PC-3 (cell line): ENCODE data around the gene PTPRA. TPM values are rescaled to one million over a fixed set of nuclear protein-coding genes. Genes with fewer than 3 reads are reported as not detected.

Experiments used
- ATAC-seq: fragments of 200-7000 bp; cut with Tn5 transposase; 2 replicates; pipeline ENCODE4 v1.9.1; 2020; ENCODE audit warnings: mild to moderate bottlenecking, moderate library complexity
- BruUV-seq: library from RNA; stranded (reverse); fragments of 400-500 nt; replicated peaks from 2 replicates; lab custom pipeline; 2021; lab: Mats Ljungman, UMichigan
- CTCF ChIA-PET: fragments of 300-600 bp; sonication (Branson Sonifier 250); formaldehyde crosslinking; loops from one replicate; lab custom pipeline; 2022; ENCODE audit warnings: antibody characterized with exemption; lab: Charles Lee
- POLR2A ChIA-PET: fragments of 300-600 bp; sonication (Branson Sonifier 250); formaldehyde crosslinking; loops from one replicate; lab custom pipeline; 2022; ENCODE audit warnings: antibody characterized with exemption; ENCODE audit not compliant: unreplicated experiment; lab: Charles Lee
- DNase-seq: peaks from one replicate; pipeline ENCODE4 v3.0.0-alpha.2; 2015
- H2AFZ ChIP-seq: fragments of 300-600 bp; sonication (generic); 2 replicates; pipeline ENCODE4 v1.6.0; 2016; ENCODE audit warnings: antibody characterized with exemption, low read length
- H3F3A ChIP-seq: fragments of 300-600 bp; sonication (generic); one replicate; pipeline ENCODE4 v1.6.0; 2017; ENCODE audit warnings: antibody characterized with exemption, low read length, control low read depth, mild to moderate bottlenecking; ENCODE audit not compliant: unreplicated experiment
- H3K27ac ChIP-seq: fragments of 300-600 bp; sonication (generic); 2 replicates; pipeline ENCODE4 v1.5.1; 2016; ENCODE audit warnings: mild to moderate bottlenecking, low read length
- H3K27me3 ChIP-seq: fragments of 300-600 bp; sonication (generic); 2 replicates; pipeline ENCODE4 v1.6.1; 2016; ENCODE audit warnings: low read length, mixed read lengths
- H3K36me3 ChIP-seq: fragments of 300-600 bp; sonication (generic); 2 replicates; pipeline ENCODE4 v1.6.1; 2016; ENCODE audit warnings: low read depth, mixed run types, low read length, mixed read lengths
- H3K4me1 ChIP-seq: fragments of 300-600 bp; sonication (generic); 2 replicates; pipeline ENCODE4 v1.5.1; 2016; ENCODE audit warnings: low read length; ENCODE audit not compliant: insufficient read depth
- H3K4me2 ChIP-seq: fragments of 300-600 bp; sonication (generic); 2 replicates; pipeline ENCODE4 v1.6.0; 2016; ENCODE audit warnings: low read length
- H3K4me3 ChIP-seq: fragments of 300-600 bp; sonication (generic); 2 replicates; pipeline ENCODE4 v1.5.1; 2016; ENCODE audit warnings: mild to moderate bottlenecking, low read length, mixed read lengths
- H3K79me2 ChIP-seq: fragments of 300-600 bp; sonication (generic); 2 replicates; pipeline ENCODE4 v1.6.1; 2017; ENCODE audit warnings: low read length, mixed read lengths
- H3K9ac ChIP-seq: fragments of 300-600 bp; sonication (generic); 2 replicates; pipeline ENCODE4 v1.6.0; 2016; ENCODE audit warnings: mild to moderate bottlenecking, low read length
- H3K9me2 ChIP-seq: fragments of 300-600 bp; sonication (generic); replicated peaks from 2 replicates; pipeline ENCODE4 v1.6.1; 2016; ENCODE audit warnings: mixed run types, low read length, mixed read lengths
- H3K9me3 ChIP-seq: fragments of 300-600 bp; sonication (generic); 2 replicates; pipeline ENCODE4 v1.6.1; 2016; ENCODE audit warnings: low read length, mixed read lengths
- H4K20me1 ChIP-seq: fragments of 300-600 bp; sonication (generic); 2 replicates; pipeline ENCODE4 v1.6.1; 2016; ENCODE audit warnings: low read length, mixed read lengths
- CTCF ChIP-seq: fragments of 300-600 bp; sonication (generic); conservative IDR thresholded peaks from 2 replicates; pipeline ENCODE4 v1.5.1; 2017; ENCODE audit warnings: antibody characterized with exemption, low read depth, mild to moderate bottlenecking, low read length
- EZH2 ChIP-seq: fragments of 300-600 bp; sonication (generic); IDR thresholded peaks from one replicate; pipeline ENCODE4 v1.6.1; 2017; ENCODE audit warnings: antibody characterized with exemption, mild to moderate bottlenecking, low read length; ENCODE audit not compliant: unreplicated experiment
- EZH2phosphoT487 ChIP-seq: fragments of 300-600 bp; sonication (generic); IDR thresholded peaks from 2 replicates; pipeline ENCODE4 v1.6.1; 2018; ENCODE audit warnings: mild to moderate bottlenecking, antibody characterized with exemption, low read length, borderline replicate concordance
- intact Hi-C: fragments of 100-400 bp; cut with micrococcal nuclease; formaldehyde crosslinking; loops from 2 replicates; pipeline ENCODE4 v1.9.0; 2023
- total RNA-seq: library from RNA; depleted of rRNA; stranded (reverse); fragments of >200 nt; gene quantifications from 2 replicates; pipeline ENCODE4 v1.2.3, GENCODE V29; 2014

PTPRA gene
- total RNA-seq, 1 experiment from 2014 or later: 35.0 TPM

- Histone ChIP-seq H3K79me2 (no peaks in the 10 kb centered on the region), H3K4me2 (no peak overlapping the region), H3K4me1 (peaks cover 25% of the 10 kb centered on the region), H3K9me2 (no peaks in the 10 kb centered on the region), H3K9me3 (no peaks in the 10 kb centered on the region), H3K9ac (no peak overlapping the region), H3K27me3 (no peaks in the 10 kb centered on the region), H3K27ac (no peak overlapping the region), H2AFZ (no peak overlapping the region), H4K20me1 (no peaks in the 10 kb centered on the region), H3F3A (no peaks in the 10 kb centered on the region), H3K36me3 (no peaks in the 10 kb centered on the region), H3K4me3 (no peak overlapping the region)
- intact Hi-C loops: no loop called here
- TF ChIP-seq EZH2phosphoT487 (no peak), EZH2 (no peak), CTCF (no peak)
- ATAC-seq: no peak
- DNase-seq: no peak
- POLR2A ChIA-PET: no interaction called here
- no TSS peak for BruUV-seq
- CTCF ChIA-PET: no interaction called here
Measured at GRCh38 chr20:2866236-2866635, 7.0 kb upstream of the PTPRA start.

GRCh38 chr20:2867081-2867864 lies 6.0 kb upstream of the PTPRA start:
- BruUV-seq: no TSS peak
- H3K4me3 ChIP-seq: no peak overlapping the region
- H2AFZ ChIP-seq: no peak overlapping the region
- no peaks in the 10 kb centered on the region for H3K27me3 ChIP-seq
- peaks cover 26% of the 10 kb centered on the region for H3K4me1 ChIP-seq
- H3K4me2 ChIP-seq: no peak overlapping the region
- H3K36me3 ChIP-seq: no peaks in the 10 kb centered on the region
- no peaks in the 10 kb centered on the region for H4K20me1 ChIP-seq
- H3K27ac ChIP-seq: no peak overlapping the region
- no peak for ATAC-seq
- CTCF ChIA-PET: no interaction called here
- no peak overlapping the region for H3K9ac ChIP-seq
- no peak for DNase-seq
- H3K9me2 ChIP-seq: no peaks in the 10 kb centered on the region
- no peaks in the 10 kb centered on the region for H3K9me3 ChIP-seq
- no peaks in the 10 kb centered on the region for H3K79me2 ChIP-seq
- H3F3A ChIP-seq: no peaks in the 10 kb centered on the region
- TF ChIP-seq EZH2 (no peak), EZH2phosphoT487 (no peak), CTCF (no peak)
- intact Hi-C loops: no loop called here
- POLR2A ChIA-PET: no interaction called here

- Histone ChIP-seq H3K9ac (no peak overlapping the region), H3K4me1 (peaks cover 34% of the 10 kb centered on the region), H3K27me3 (no peaks in the 10 kb centered on the region), H3K9me2 (no peaks in the 10 kb centered on the region), H3F3A (no peaks in the 10 kb centered on the region), H3K4me2 (no peak overlapping the region), H4K20me1 (0 out of 2 replicates have a peak, but pooled peaks cover 5% of the 10 kb centered on the region), H3K9me3 (no peaks in the 10 kb centered on the region), H2AFZ (no peak overlapping the region), H3K79me2 (peaks cover 9% of the 10 kb centered on the region), H3K27ac (no peak overlapping the region), H3K4me3 (no peak overlapping the region), H3K36me3 (no peaks in the 10 kb centered on the region)
- ATAC-seq: no peak
- DNase-seq: no peak
- POLR2A ChIA-PET: no interaction called here
- CTCF ChIA-PET: no interaction called here
- intact Hi-C loops: no loop called here
- BruUV-seq: no TSS peak
- TF ChIP-seq EZH2 (no peak), CTCF (no peak), EZH2phosphoT487 (no peak)
Measured at GRCh38 chr20:2869381-2869780, 3.9 kb upstream of the PTPRA start.
